Dendritic cell treated with granulocyte-macrophage colony-stimulating factor and Interleukin-4, amounts not matched to agents 40 ng/mL and 50 ng/mL, for 4 days (primary cell): ENCODE results near the gene BCL2.

Source experiments
- H3K27ac Mint-ChIP-seq: one replicate; pipeline ENCODE4 v1.8.0; 2022; ENCODE audit warnings: mild to moderate bottlenecking, mixed read lengths
- H3K27me3 Mint-ChIP-seq: one replicate; pipeline ENCODE4 v1.8.0; 2022; ENCODE audit warnings: mild to moderate bottlenecking, mixed read lengths
- H3K36me3 Mint-ChIP-seq: one replicate; pipeline ENCODE4 v1.8.0; 2022; ENCODE audit warnings: low read depth, mixed read lengths
- H3K4me1 Mint-ChIP-seq: one replicate; pipeline ENCODE4 v1.8.0; 2022; ENCODE audit warnings: low read depth, mixed read lengths
- H3K4me3 Mint-ChIP-seq: one replicate; pipeline ENCODE4 v1.8.0; 2022; ENCODE audit warnings: mild to moderate bottlenecking, moderate library complexity, mixed read lengths
- H3K9me3 Mint-ChIP-seq: one replicate; pipeline ENCODE4 v1.8.0; 2022; ENCODE audit warnings: mixed read lengths
- intact Hi-C: fragments of 100-400 bp; cut with micrococcal nuclease; formaldehyde crosslinking; loops from one replicate; pipeline ENCODE4 v1.15.0; 2022

The BCL2 gene

GRCh38 chr18:63311118-63312018 is 8.2 kb downstream of the BCL2 start:
- Mint-ChIP-seq H3K27me3 (no peaks in the 10 kb centered on the region), H3K4me1 (peaks cover 7% of the 10 kb centered on the region), H3K4me3 (no peak overlapping the region), H3K36me3 (no peaks in the 10 kb centered on the region), H3K9me3 (no peaks in the 10 kb centered on the region), H3K27ac (no peak overlapping the region)
- intact Hi-C loops = loop anchor here (10.0 kb wide), 1 partner anchor 47 kb away; no protein-coding TSS in a partner anchor

GRCh38 chr18:63309422-63309821 is 10.1 kb downstream of the BCL2 start:
- no peaks in the 10 kb centered on the region for H3K9me3 Mint-ChIP-seq
- H3K4me1 Mint-ChIP-seq = peaks cover 12% of the 10 kb centered on the region
- H3K27me3 Mint-ChIP-seq = no peaks in the 10 kb centered on the region
- no peak overlapping the region for H3K4me3 Mint-ChIP-seq
- intact Hi-C loops = no loop called here
- no peak overlapping the region for H3K27ac Mint-ChIP-seq
- no peaks in the 10 kb centered on the region for H3K36me3 Mint-ChIP-seq

GRCh38 chr18:63307551-63308200 is 11.9 kb downstream of the BCL2 start:
- Mint-ChIP-seq H3K36me3 (no peaks in the 10 kb centered on the region), H3K9me3 (no peaks in the 10 kb centered on the region), H3K4me1 (peaks cover 25% of the 10 kb centered on the region), H3K27me3 (no peaks in the 10 kb centered on the region), H3K4me3 (no peak overlapping the region), H3K27ac (no peak overlapping the region)
- intact Hi-C loops = no loop called here

GRCh38 chr18:63306819-63307550 is 12.6 kb downstream of the BCL2 start:
- intact Hi-C loops = no loop called here
- H3K4me3 Mint-ChIP-seq = no peak overlapping the region
- no peak overlapping the region for H3K27ac Mint-ChIP-seq
- H3K27me3 Mint-ChIP-seq = no peaks in the 10 kb centered on the region
- H3K36me3 Mint-ChIP-seq = no peaks in the 10 kb centered on the region
- H3K9me3 Mint-ChIP-seq = no peaks in the 10 kb centered on the region
- H3K4me1 Mint-ChIP-seq = peaks cover 32% of the 10 kb centered on the region

GRCh38 chr18:63306249-63306648 is 13.3 kb downstream of the BCL2 start:
- Mint-ChIP-seq H3K36me3 (no peaks in the 10 kb centered on the region), H3K9me3 (no peaks in the 10 kb centered on the region), H3K27ac (no peak overlapping the region), H3K27me3 (no peaks in the 10 kb centered on the region), H3K4me1 (peaks cover 39% of the 10 kb centered on the region), H3K4me3 (no peak overlapping the region)
- intact Hi-C loops = no loop called here

- intact Hi-C loops = no loop called here
- Mint-ChIP-seq H3K4me1 (peaks cover 60% of the 10 kb centered on the region), H3K4me3 (no peak overlapping the region), H3K9me3 (no peaks in the 10 kb centered on the region), H3K36me3 (no peaks in the 10 kb centered on the region), H3K27me3 (no peaks in the 10 kb centered on the region), H3K27ac (no peak overlapping the region)
These were observed 16.0 kb downstream of the BCL2 start for GRCh38 chr18:63303547-63303946.

GRCh38 chr18:63302636-63303405 is 16.7 kb downstream of the BCL2 start:
- H3K36me3 Mint-ChIP-seq = no peaks in the 10 kb centered on the region
- H3K4me1 Mint-ChIP-seq = peaks cover 60% of the 10 kb centered on the region
- H3K4me3 Mint-ChIP-seq = no peak overlapping the region
- intact Hi-C loops = no loop called here
- no peaks in the 10 kb centered on the region for H3K27me3 Mint-ChIP-seq
- no peaks in the 10 kb centered on the region for H3K9me3 Mint-ChIP-seq
- H3K27ac Mint-ChIP-seq = no peak overlapping the region

- intact Hi-C loops = no loop called here
- H3K4me3 Mint-ChIP-seq = no peak overlapping the region
- H3K4me1 Mint-ChIP-seq = peaks cover 60% of the 10 kb centered on the region
- peak overlapping the region; percentile 34 for H3K27ac Mint-ChIP-seq
- no peaks in the 10 kb centered on the region for H3K9me3 Mint-ChIP-seq
- H3K27me3 Mint-ChIP-seq = no peaks in the 10 kb centered on the region
- H3K36me3 Mint-ChIP-seq = no peaks in the 10 kb centered on the region
These were observed 17.3 kb downstream of the BCL2 start for GRCh38 chr18:63302220-63302619.

GRCh38 chr18:63301434-63301833 is 18.1 kb downstream of the BCL2 start:
- Mint-ChIP-seq H3K4me3 (peak overlapping the region; percentile 39), H3K4me1 (peaks cover 54% of the 10 kb centered on the region), H3K27me3 (no peaks in the 10 kb centered on the region), H3K36me3 (no peaks in the 10 kb centered on the region), H3K27ac (peak overlapping the region; percentile 34), H3K9me3 (no peaks in the 10 kb centered on the region)
- intact Hi-C loops = no loop called here

- Mint-ChIP-seq H3K36me3 (no peaks in the 10 kb centered on the region), H3K9me3 (no peaks in the 10 kb centered on the region)
- intact Hi-C loops = no loop called here
These were observed 19.5 kb downstream of the BCL2 start for GRCh38 chr18:63299837-63300745.

GRCh38 chr18:63298400-63299365 is 20.9 kb downstream of the BCL2 start:
- Mint-ChIP-seq H3K27me3 (no peaks in the 10 kb centered on the region), H3K4me1 (peaks cover 54% of the 10 kb centered on the region), H3K4me3 (no peak overlapping the region), H3K27ac (no peak overlapping the region), H3K9me3 (no peaks in the 10 kb centered on the region), H3K36me3 (no peaks in the 10 kb centered on the region)
- intact Hi-C loops = no loop called here

More at GRCh38 chr18:63299837-63300745, 19.5 kb downstream of the BCL2 start:
- Mint-ChIP-seq H3K27ac (peak overlapping the region; percentile 37), H3K27me3 (no peaks in the 10 kb centered on the region), H3K4me1 (peaks cover 53% of the 10 kb centered on the region), H3K4me3 (no peak overlapping the region)
